ENCODE data around the gene COX5B. TPM values are rescaled to one million over a fixed set of nuclear protein-coding genes. Genes with fewer than 3 reads are reported as not detected.
A peak's percentile ranks its signal among the peaks of the same experiment; 100 is the strongest.

Gene COX5B
- total and polyA plus RNA-seq, 9 of the 15 experiments (the other 6 are each of a cell fraction or from before 2014, with no cell fraction given): 154 to 1,424 (median 487) TPM

DNA sequence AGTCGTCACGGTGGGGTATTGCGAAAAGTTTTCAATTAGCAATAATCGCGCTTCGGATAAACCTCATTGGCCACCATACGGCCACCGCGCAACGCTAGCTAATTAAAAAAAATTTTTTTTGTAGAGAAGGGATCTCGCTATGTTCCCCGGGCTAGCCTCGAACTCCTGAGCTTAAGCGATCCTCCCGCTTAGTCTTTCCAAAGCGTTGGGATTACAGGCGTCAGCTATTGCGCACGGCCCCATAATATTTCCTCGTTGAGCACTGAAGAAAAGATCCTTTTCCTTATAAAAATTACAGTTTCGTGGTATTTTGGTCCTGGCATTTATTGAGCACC lies 18.7 kb downstream of the COX5B start (continued):
- TF ChIP-seq, protein P1, sequence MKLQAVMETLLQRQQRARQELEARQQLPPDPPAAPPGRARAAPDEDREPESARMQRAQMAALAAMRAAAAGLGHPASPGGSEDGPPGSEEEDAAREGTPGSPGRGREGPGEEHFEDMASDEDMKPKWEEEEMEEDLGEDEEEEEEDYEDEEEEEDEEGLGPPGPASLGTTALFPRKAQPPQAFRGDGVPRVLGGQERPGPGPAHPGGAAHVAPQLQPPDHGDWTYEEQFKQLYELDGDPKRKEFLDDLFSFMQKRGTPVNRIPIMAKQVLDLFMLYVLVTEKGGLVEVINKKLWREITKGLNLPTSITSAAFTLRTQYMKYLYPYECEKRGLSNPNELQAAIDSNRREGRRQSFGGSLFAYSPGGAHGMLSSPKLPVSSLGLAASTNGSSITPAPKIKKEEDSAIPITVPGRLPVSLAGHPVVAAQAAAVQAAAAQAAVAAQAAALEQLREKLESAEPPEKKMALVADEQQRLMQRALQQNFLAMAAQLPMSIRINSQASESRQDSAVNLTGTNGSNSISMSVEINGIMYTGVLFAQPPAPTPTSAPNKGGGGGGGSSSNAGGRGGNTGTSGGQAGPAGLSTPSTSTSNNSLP (IDR thresholded peaks at IDR 0.05; ENCODE audit: borderline replicate concordance, low read depth, low read length): 0 out of 2 replicates have a peak, but pooled peaks have one; percentile 2
- no peak for TF ChIP-seq CTCFL (IDR thresholded peaks at IDR 0.05; ENCODE audit: borderline replicate concordance, insufficient read depth, low read depth, low read length, poor library complexity, severe bottlenecking)
- no peak for TF ChIP-seq ZNF830 (CRISPR knock-in tag; IDR thresholded peaks at IDR 0.05)
- TF ChIP-seq ZSCAN29 (IDR thresholded peaks at IDR 0.05): no peak
- TF ChIP-seq TCF7L2 (IDR thresholded peaks at IDR 0.05; ENCODE audit: low read depth, low read length): no peak
- no peak for TF ChIP-seq HCFC1 (IDR thresholded peaks at IDR 0.05; ENCODE audit: low read depth, low read length)
- TF ChIP-seq E2F3 (CRISPR knock-in tag; IDR thresholded peaks at IDR 0.05): no peak
- TF ChIP-seq KLF16 (IDR thresholded peaks at IDR 0.05): no peak
- no peak for TF ChIP-seq TGIF2 (CRISPR knock-in tag; IDR thresholded peaks at IDR 0.05)
- TF ChIP-seq CGGBP1 (CRISPR knock-in tag; IDR thresholded peaks at IDR 0.05): no peak
- TF ChIP-seq DPF2 (IDR thresholded peaks at IDR 0.05): peak; percentile 10; the same call in 1 of the 2 replicates
- TF ChIP-seq RFX5 (IDR thresholded peaks at IDR 0.05; ENCODE audit: low read depth, low read length): no peak
- TF ChIP-seq CCNT2 (IDR thresholded peaks at IDR 0.05; ENCODE audit: borderline replicate concordance, extremely low read depth, insufficient read length, low read depth, low read length): no peak
- TF ChIP-seq MEF2D (tag; conservative IDR thresholded peaks at IDR 0.05; ENCODE audit: low read depth): no peak
- TF ChIP-seq SIRT6 (IDR thresholded peaks at IDR 0.05; ENCODE audit: low read depth, low read length): no peak
- no peak for TF ChIP-seq SRSF1 (IDR thresholded peaks at IDR 0.05; ENCODE audit: low read depth, low read length)
- TF ChIP-seq ZKSCAN3 (CRISPR knock-in tag; IDR thresholded peaks at IDR 0.05): peak; percentile 84
- no peak for TF ChIP-seq TCF15 (CRISPR knock-in tag; IDR thresholded peaks at IDR 0.05)
- TF ChIP-seq NEUROD1 (IDR thresholded peaks at IDR 0.05; ENCODE audit: borderline replicate concordance, low read depth, low read length, partially characterized antibody): no peak
- no peak for TF ChIP-seq BRF1 (IDR thresholded peaks at IDR 0.05; ENCODE audit: borderline replicate concordance, extremely low read depth, insufficient read length)
- TF ChIP-seq TFE3 (CRISPR knock-in tag; IDR thresholded peaks at IDR 0.05): no peak
- TF ChIP-seq TEAD2 (tag; IDR thresholded peaks at IDR 0.05): no peak
- peak; percentile 11; the same call in 1 of the 2 replicates for TF ChIP-seq RAD51 (IDR thresholded peaks at IDR 0.05; ENCODE audit: borderline replicate concordance, low read depth)
- no peak for TF ChIP-seq HDAC2 (IDR thresholded peaks at IDR 0.05)
- no peak for TF ChIP-seq POLR2AphosphoS5 (IDR thresholded peaks at IDR 0.05; ENCODE audit: control insufficient read depth, insufficient read depth, low read depth, low read length)
- TF ChIP-seq CEBPB (tag; IDR thresholded peaks at IDR 0.05): peak; percentile 60

Measured in K562 (cell line).